Measurements from ENCODE around the gene DSE.

The DSE gene

GRCh38 chr6:116444575-116444974 lies 73.8 kb downstream of the DSE start:
- no peak for DNase-seq (ENCODE audit: extremely low read depth in 1 of 2, low read depth in 1 of 2)

DNA sequence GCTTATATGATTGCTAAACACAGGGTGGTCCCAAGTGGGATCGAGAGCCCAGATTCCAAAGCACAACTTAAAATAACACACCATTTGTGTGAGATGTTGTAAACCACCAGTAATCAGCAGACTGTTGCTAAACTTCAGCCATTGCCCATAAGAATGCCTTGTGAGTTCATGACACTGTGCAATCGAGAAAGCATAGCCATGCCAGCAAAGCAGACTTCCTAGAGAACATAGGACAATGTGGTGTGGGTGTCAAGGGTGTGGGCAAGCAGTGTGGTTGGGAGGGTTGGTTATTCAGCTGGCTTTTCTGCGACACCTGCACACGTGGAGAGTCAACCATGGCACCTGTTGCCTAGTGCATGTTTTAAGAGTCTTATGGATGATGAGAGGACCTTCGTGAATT lies 74.4 kb downstream of the DSE start:
- DNase-seq (ENCODE audit: extremely low read depth in 1 of 2, low read depth in 1 of 2) = no peak

- DNase-seq (ENCODE audit: extremely low read depth in 1 of 2, low read depth in 1 of 2) = no peak
Measured at GRCh38 chr6:116446399-116446798, 75.7 kb downstream of the DSE start.

DNA sequence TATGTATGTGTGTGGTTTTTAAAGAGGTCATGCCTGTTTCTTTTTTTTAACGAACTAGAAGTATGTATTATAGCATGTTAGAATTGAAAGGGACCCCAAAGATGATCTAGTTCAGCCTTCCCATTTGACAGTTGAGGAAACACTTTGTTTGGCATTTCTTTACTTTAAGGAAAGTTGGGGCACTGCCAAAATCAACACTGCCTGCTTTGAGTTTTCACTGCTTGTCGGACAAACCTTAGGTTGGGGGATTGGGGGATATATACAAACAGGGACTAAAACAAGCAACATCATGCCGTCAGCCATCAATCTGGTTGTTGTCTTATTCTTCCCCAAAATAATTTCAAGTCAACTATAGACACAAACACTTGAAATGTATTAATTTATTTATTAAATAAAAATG lies 76.3 kb downstream of the DSE start:
- no peak for DNase-seq (ENCODE audit: extremely low read depth in 1 of 2, low read depth in 1 of 2)

DNA sequence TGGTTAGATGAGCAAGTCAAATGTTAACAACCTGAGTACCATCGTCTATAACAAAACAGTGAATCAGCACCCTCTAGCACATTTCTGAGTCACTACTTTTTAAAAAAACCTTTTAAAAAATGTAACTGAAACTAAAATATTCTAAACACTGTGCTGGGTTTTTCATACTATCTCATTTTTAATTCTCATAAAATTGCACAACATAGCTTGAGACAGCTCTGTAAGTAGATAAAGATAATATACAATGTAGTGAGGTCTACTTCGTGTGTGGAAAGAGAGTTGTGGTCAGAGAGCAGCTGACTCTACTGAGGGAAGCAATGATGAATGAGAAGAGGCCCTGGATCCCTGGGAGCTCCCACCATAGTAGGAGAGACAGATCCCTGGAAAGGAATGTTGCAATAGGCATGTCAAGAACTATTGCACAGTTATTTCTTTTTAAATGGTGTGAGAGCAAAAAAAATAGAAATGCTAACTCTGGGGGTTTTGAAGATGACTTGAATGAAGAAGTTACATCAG lies 76.8 kb downstream of the DSE start:
- DNase-seq (ENCODE audit: extremely low read depth in 1 of 2, low read depth in 1 of 2) = no peak

DNA sequence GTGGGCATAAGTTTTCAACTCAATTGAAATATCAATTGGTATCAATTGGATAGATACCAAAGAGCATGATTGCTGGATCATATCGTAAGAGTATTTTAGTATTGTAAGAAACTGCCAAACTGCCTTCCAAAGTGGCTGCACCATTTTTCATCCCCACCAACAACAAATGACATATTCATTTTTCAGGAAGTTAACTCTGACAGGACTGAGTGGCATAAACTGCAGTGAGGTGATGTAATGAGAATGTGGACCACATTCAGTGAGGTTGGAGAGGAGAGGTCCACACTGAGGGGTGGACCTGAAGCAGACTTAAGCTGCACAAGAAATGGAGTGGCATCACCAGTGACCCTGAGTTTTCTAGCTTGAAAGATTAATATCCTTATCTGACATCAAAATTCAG lies 78.8 kb downstream of the DSE start:
- no peak for DNase-seq (ENCODE audit: extremely low read depth in 1 of 2, low read depth in 1 of 2)

DNA sequence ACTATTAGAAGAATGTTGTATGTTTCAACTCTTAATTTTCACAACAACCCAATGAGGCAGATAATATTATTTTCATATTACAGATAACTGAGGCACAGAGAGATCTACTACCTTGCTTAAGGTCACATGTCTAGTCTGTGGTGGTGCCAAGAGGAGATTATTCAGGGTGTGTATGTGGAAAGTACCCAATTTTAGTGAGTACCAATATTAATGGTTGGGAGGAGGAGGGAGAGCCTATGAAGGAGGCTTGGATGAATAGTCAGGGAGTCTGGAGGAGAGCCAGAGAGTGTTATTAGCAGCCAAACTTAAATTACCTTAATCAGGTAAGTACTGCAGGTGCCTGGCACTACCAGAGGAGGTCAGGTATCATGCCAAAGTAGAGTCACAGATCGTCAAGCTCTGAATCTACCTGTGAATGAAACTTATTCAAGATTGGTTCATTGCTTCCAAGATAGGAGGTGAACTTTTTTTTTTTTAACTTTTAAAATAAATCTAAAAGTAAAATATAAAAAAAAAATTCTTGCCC lies 79.5 kb downstream of the DSE start:
- DNase-seq (ENCODE audit: extremely low read depth in 1 of 2, low read depth in 1 of 2) = no peak

DNA sequence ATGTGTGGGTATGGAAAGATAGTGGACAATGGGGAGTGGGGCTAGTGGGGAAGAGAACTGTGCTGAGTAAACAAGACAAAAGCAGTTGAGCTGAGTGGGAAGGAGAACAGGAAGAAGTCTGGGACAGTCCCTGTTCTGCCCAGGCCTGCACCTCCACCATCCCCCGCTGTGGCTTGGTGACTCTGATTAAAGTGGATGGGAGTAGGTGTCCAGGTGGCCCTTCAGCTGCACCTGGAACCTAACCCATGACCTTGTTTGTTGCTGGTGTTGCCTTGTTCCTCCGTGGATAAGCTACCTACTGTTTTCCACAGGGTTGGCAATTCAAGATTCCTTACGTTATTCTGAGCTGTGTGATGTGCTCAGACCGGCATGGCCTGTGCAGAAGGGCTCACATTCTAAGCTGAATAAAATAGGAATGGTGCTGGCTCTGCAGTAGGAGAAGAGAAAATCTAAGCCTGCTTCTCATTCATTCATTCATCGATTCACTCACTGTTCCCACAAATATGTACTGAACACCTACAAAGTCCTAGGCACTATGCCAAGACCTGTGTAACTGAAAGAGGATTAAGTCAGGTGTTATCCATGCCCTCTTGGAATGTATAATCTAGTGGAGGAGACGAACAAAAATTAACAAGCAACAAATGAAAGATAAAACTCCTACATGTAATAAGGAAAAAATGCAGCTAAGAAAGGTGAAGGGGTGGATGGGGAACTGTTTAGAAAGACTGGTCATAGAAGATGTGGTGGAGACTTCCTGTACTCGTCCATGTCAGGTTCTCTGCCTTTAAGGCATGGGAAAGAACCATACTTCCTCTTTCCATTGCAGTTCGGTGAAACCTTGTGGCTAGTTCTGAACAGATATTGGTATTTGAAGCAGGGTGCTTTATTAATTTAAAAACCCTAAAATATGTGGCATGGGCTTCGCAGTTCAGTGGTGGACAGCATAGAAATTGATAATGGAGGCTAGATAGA lies 80.3 kb downstream of the DSE start:
- DNase-seq (ENCODE audit: extremely low read depth in 1 of 2, low read depth in 1 of 2) = no peak

- DNase-seq (ENCODE audit: extremely low read depth in 1 of 2, low read depth in 1 of 2) = no peak
Measured at GRCh38 chr6:116451916-116452315, 81.2 kb downstream of the DSE start.

DNA sequence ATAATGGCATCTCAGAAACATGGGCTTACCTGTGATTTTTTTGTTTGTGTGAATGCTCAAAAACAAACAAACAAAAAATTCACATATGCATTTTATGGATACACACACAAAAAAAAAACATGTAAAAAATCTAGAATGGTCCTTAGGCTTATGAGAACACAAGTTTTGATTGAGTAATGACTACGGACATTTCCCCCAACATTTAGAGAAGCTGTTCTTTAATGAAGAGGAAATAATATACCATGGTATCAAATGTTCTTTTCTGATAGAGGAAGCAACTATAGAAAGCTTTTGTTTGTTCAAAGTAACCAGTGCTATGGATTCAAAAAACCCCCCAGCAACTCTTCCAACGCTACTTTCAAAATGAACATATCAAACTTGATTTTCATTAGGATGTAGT lies 81.8 kb downstream of the DSE start:
- no peak for DNase-seq (ENCODE audit: extremely low read depth in 1 of 2, low read depth in 1 of 2)

GRCh38 chr6:116456106-116456505 lies 85.4 kb downstream of the DSE start:
- no peak for DNase-seq (ENCODE audit: extremely low read depth in 1 of 2, low read depth in 1 of 2)

GRCh38 chr6:116456927-116457326 lies 86.2 kb downstream of the DSE start:
- DNase-seq (ENCODE audit: extremely low read depth in 1 of 2, low read depth in 1 of 2) = no peak

- no peak for DNase-seq (ENCODE audit: extremely low read depth in 1 of 2, low read depth in 1 of 2)
Measured at GRCh38 chr6:116458264-116458663, 87.5 kb downstream of the DSE start.

DNA sequence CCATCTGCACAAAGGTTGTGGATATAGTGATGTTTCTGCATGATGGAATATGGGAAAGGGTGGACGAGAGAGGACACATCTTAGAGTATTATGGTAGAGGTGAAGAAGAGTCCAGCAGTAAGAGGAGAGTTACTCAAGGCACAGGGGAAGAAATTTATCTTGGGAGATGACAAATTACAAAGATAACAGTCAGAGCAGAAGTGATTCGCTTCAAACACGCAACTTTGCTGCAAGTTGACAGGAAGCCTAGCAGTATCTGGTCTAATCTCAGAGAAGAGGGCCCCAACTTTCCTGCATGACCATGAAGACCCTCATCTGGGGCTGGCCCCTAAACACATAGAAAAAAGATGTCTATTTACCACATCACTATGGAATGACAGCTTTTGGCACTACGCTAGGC lies 89.2 kb downstream of the DSE start:
- DNase-seq (ENCODE audit: extremely low read depth in 1 of 2, low read depth in 1 of 2) = no peak

GRCh38 chr6:116461331-116461931 lies 90.7 kb downstream of the DSE start, which contains the start of gene CALHM6:
CALHM6 (plus strand) TSS chr6:116461375; CDS start chr6:116461930, 555 bp downstream.
- no peak for DNase-seq (ENCODE audit: extremely low read depth in 1 of 2, low read depth in 1 of 2)

DNA sequence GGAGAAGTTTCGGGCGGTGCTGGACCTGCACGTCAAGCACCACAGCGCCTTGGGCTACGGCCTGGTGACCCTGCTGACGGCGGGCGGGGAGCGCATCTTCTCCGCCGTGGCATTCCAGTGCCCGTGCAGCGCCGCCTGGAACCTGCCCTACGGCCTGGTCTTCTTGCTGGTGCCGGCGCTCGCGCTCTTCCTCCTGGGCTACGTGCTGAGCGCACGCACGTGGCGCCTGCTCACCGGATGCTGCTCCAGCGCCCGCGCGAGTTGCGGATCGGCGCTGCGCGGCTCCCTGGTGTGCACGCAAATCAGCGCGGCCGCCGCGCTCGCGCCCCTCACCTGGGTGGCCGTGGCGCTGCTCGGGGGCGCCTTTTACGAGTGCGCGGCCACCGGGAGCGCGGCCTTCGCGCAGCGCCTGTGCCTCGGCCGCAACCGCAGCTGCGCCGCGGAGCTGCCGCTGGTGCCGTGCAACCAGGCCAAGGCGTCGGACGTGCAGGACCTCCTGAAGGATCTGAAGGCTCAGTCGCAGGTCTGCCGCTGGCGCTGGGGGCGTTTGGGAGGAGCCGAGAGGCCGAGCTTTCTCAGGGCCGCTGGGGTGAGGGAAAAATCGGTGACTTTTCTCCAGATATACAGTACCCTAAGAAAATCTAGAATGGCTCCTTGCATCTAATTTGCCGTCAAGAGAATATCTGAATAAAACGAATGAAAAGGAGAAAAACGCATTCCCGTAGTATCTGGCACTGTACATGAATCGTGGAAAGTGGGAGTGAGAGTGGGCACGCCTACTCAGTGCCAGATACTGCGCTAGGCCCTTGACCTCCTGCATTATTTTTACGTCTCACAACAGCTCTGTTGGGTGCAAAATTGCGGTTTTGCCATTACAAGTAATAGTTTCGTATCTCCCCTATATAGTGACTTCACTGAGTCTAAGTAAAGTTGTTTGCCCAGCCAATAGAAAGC lies 91.5 kb downstream of the DSE start:
- DNase-seq (ENCODE audit: extremely low read depth in 1 of 2, low read depth in 1 of 2) = peak in 1 of 2 donors; percentile 3

GRCh38 chr6:116463301-116463700 lies 92.6 kb downstream of the DSE start:
- DNase-seq (ENCODE audit: extremely low read depth in 1 of 2, low read depth in 1 of 2) = no peak

GRCh38 chr6:116465246-116465645 lies 94.5 kb downstream of the DSE start:
- DNase-seq (ENCODE audit: extremely low read depth in 1 of 2, low read depth in 1 of 2) = no peak

DNA sequence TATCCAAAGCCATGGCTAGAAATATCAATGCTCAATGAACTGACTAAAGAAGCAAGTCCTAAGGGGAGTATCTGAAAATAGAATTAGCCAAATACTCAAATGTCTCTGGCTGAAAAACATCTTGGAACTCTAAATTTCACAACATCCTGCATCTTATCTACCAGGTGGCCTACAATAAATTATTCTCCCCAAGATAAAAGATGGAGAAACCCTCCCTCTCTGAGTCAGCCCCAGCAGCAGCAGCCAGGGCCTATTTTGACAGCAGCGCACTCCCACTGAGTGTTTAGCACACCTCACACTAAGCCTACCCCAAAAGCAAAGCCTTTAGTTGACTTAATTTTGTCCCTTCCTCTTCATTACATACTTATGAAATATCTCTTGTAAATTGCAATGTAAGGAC lies 96.3 kb downstream of the DSE start:
- no peak for DNase-seq (ENCODE audit: extremely low read depth in 1 of 2, low read depth in 1 of 2)

- DNase-seq (ENCODE audit: extremely low read depth in 1 of 2, low read depth in 1 of 2) = no peak
Measured at GRCh38 chr6:116467514-116467913, 96.8 kb downstream of the DSE start.

GRCh38 chr6:116468293-116468692 lies 97.5 kb downstream of the DSE start:
- DNase-seq (ENCODE audit: extremely low read depth in 1 of 2, low read depth in 1 of 2) = no peak

All from activated CD8-positive, alpha-beta memory T cell treated with anti-CD3 and anti-CD28 coated beads for 1 hour (primary cell).